HCT116 (cell line): Measurements from ENCODE around the gene HIPK2. TPM values are rescaled to one million over a fixed set of nuclear protein-coding genes. Genes with fewer than 3 reads are reported as not detected.

Source experiments
- ATAC-seq: fragments of 200-7000 bp; cut with Tn5 transposase; 2 replicates; pipeline ENCODE4 v1.9.1; 2020; ENCODE audit warnings: mild to moderate bottlenecking, moderate library complexity
- BruUV-seq: library from RNA; stranded (reverse); fragments of 400-500 nt; replicated peaks from 2 replicates; lab custom pipeline; 2021; lab: Mats Ljungman, UMichigan
- CTCF ChIA-PET: fragments of 300-600 bp; sonication (Branson Sonifier 250); formaldehyde crosslinking; loops from one replicate; lab custom pipeline; 2021; ENCODE audit warnings: antibody characterized with exemption; lab: Charles Lee
- POLR2A ChIA-PET: fragments of 300-600, 350-600 bp; sonication (Branson Sonifier 250); formaldehyde crosslinking; loops from one replicate; lab custom pipeline; 2021; ENCODE audit warnings: antibody characterized with exemption; lab: Charles Lee
- RAD21 ChIA-PET, 2 experiments: fragments of 300-600 bp; sonication (Branson Sonifier 250); formaldehyde crosslinking; loops; one replicate each; lab custom pipeline; 2023; ENCODE audit warnings: low total read pairs in 2 of 2; ENCODE audit not compliant: uncharacterized antibody in 2 of 2, unreplicated experiment in 2 of 2, low non-redundant PET in 1 of 2; lab: Charles Lee
- DNase-seq: peaks from one replicate; pipeline ENCODE4 v3.0.0-alpha.2; 2010; ENCODE audit warnings: low read depth, low spot score
- H2AFZ ChIP-seq: fragments of 200-600 bp; shearing (Covaris generic), sonication (generic); 2 replicates; pipeline ENCODE4 v1.6.1; 2017; ENCODE audit warnings: low read depth, mixed run types, mixed read lengths, antibody characterized with exemption, low read length; ENCODE audit not compliant: poor library complexity, severe bottlenecking
- H3K27ac ChIP-seq: 2 replicates; pipeline ENCODE4 v1.5.1; 2012; ENCODE audit warnings: low read depth, low read length
- H3K27me3 ChIP-seq: fragments of 200-600 bp; sonication (generic); 2 replicates; pipeline ENCODE4 v1.6.1; 2016; ENCODE audit warnings: mixed run types, low read length, mixed read lengths; ENCODE audit not compliant: insufficient read depth
- H3K36me3 ChIP-seq, 2 experiments: fragments of 200-500 bp in 1 of 2; fragments of 200-600 bp in 1 of 2; sonication (Bioruptor generic) in 1 of 2; sonication (generic) in 1 of 2; 2 replicates each; pipeline versions ENCODE4 v1.5.1 to v1.6.1; 2014 to 2016; ENCODE audit warnings: low read length in 2 of 2, inconsistent platforms in 1 of 2, mixed read lengths in 1 of 2, mixed run types in 1 of 2; ENCODE audit not compliant: insufficient read depth in 2 of 2, control insufficient read depth in 1 of 2
- H3K4me1 ChIP-seq, 2 experiments: fragments of 200-600 bp in 1 of 2; sonication (generic) in 1 of 2; 2 replicates each; pipeline versions ENCODE4 v1.5.1 to v1.6.1; 2012 to 2017; ENCODE audit warnings: low read length in 2 of 2, inconsistent platforms in 1 of 2, mild to moderate bottlenecking in 1 of 2, mixed read lengths in 1 of 2, mixed run types in 1 of 2, moderate library complexity in 1 of 2; ENCODE audit not compliant: insufficient read depth in 2 of 2, control insufficient read depth in 1 of 2
- H3K4me2 ChIP-seq: fragments of 200-600 bp; sonication (generic); 2 replicates; pipeline ENCODE4 v1.6.1; 2017; ENCODE audit warnings: mixed run types, low read length, mixed read lengths
- H3K4me3 ChIP-seq, 2 experiments: fragments of 200-600 bp in 1 of 2; sonication (generic) in 1 of 2; replicated peaks in 1 of 2; 2 replicates each; pipeline ENCODE4 v1.5.1; 2011 to 2016; ENCODE audit warnings: low read length in 2 of 2, control low read depth in 1 of 2, low read depth in 1 of 2, mild to moderate bottlenecking in 1 of 2, mixed read lengths in 1 of 2, mixed run types in 1 of 2
- H3K79me2 ChIP-seq: fragments of 200-600 bp; sonication (generic); 2 replicates; pipeline ENCODE4 v1.6.1; 2017; ENCODE audit warnings: mild to moderate bottlenecking, mixed run types, low read length, moderate library complexity, mixed read lengths; ENCODE audit not compliant: insufficient read depth
- H3K9ac ChIP-seq: fragments of 200-600 bp; sonication (generic); 2 replicates; pipeline ENCODE4 v1.6.1; 2016; ENCODE audit warnings: low read length, mixed read lengths
- H3K9me2 ChIP-seq: fragments of 200-600 bp; sonication (generic), shearing (Covaris generic); 2 replicates; pipeline ENCODE4 v1.6.1; 2017; ENCODE audit warnings: mixed run types, mild to moderate bottlenecking, moderate library complexity; ENCODE audit not compliant: insufficient read depth
- H3K9me3 ChIP-seq, 2 experiments: fragments of 200-500 bp in 1 of 2; fragments of 200-600 bp in 1 of 2; sonication (Bioruptor generic) in 1 of 2; sonication (generic) in 1 of 2; 2 replicates each; pipeline ENCODE4 v1.6.1; 2014 to 2017; ENCODE audit warnings: low read length in 2 of 2, mixed read lengths in 2 of 2, inconsistent platforms in 1 of 2, low read depth in 1 of 2, mild to moderate bottlenecking in 1 of 2, mixed run types in 1 of 2, moderate library complexity in 1 of 2; ENCODE audit not compliant: control insufficient read depth in 1 of 2, insufficient read depth in 1 of 2
- H4K20me1 ChIP-seq: fragments of 200-600 bp; sonication (generic), shearing (Covaris generic); 2 replicates; pipeline ENCODE4 v1.6.1; 2017; ENCODE audit warnings: mixed run types, mild to moderate bottlenecking, moderate library complexity; ENCODE audit not compliant: insufficient read depth
- CBX3 ChIP-seq: IDR thresholded peaks from 2 replicates; pipeline ENCODE4 v1.6.1; 2012; ENCODE audit warnings: low read depth
- CEBPB ChIP-seq: IDR thresholded peaks from 2 replicates; pipeline ENCODE4 v1.6.1; 2012; ENCODE audit warnings: low read depth
- EGR1 ChIP-seq: IDR thresholded peaks from 2 replicates; pipeline ENCODE4 v1.6.1; 2012; ENCODE audit warnings: low read depth
- ELF1 ChIP-seq: IDR thresholded peaks from 2 replicates; pipeline ENCODE4 v1.6.1; 2012; ENCODE audit warnings: low read depth, borderline replicate concordance
- EZH2phosphoT487 ChIP-seq: fragments of 200-600 bp; IDR thresholded peaks from 2 replicates; pipeline ENCODE4 v1.6.1; 2018; ENCODE audit warnings: antibody characterized with exemption, borderline replicate concordance
- JUND ChIP-seq: IDR thresholded peaks from 2 replicates; pipeline ENCODE4 v1.6.1; 2012
- POLR2A ChIP-seq: IDR thresholded peaks from 2 replicates; pipeline ENCODE4 v1.7.0; 2011; ENCODE audit warnings: borderline replicate concordance; ENCODE audit not compliant: insufficient read depth, insufficient read length; ENCODE audit errors: extremely low read depth
- POLR2AphosphoS5 ChIP-seq: IDR thresholded peaks from 2 replicates; pipeline ENCODE4 v1.6.1; 2011; ENCODE audit warnings: mild to moderate bottlenecking, low read depth, low read length, moderate library complexity
- RAD21 ChIP-seq: IDR thresholded peaks from 2 replicates; pipeline ENCODE4 v1.6.1; 2012; ENCODE audit warnings: low read depth, mild to moderate bottlenecking
- SIN3A ChIP-seq: IDR thresholded peaks from 2 replicates; pipeline ENCODE4 v1.6.1; 2012; ENCODE audit warnings: low read depth
- SRF ChIP-seq: IDR thresholded peaks from 2 replicates; pipeline ENCODE4 v1.6.1; 2012; ENCODE audit warnings: low read depth
- TCF7L2 ChIP-seq: IDR thresholded peaks from 2 replicates; pipeline ENCODE4 v1.7.0; 2011; ENCODE audit warnings: borderline replicate concordance, inconsistent platforms; ENCODE audit not compliant: insufficient read depth, insufficient read length; ENCODE audit errors: extremely low read depth
- YY1 ChIP-seq: IDR thresholded peaks from 2 replicates; pipeline ENCODE4 v1.6.1; 2011; ENCODE audit warnings: low read length, low read depth, moderate library complexity, mild to moderate bottlenecking; ENCODE audit not compliant: insufficient replicate concordance; ENCODE audit errors: extremely low read depth
- ZFX ChIP-seq: fragments of 450-650 bp; IDR thresholded peaks from 2 replicates; pipeline ENCODE4 v1.6.1; 2017
- intact Hi-C: fragments of 100-400 bp; cut with micrococcal nuclease; formaldehyde crosslinking; loops from 2 replicates; pipeline ENCODE4 v1.10.0; 2022
- total RNA-seq: library from RNA; stranded (reverse); gene quantifications from one replicate; pipeline ENCODE4 v1.2.1, GENCODE V29; 2021; ENCODE audit not compliant: unreplicated experiment
- TF ChIP-seq, protein P1 (sequence below): IDR thresholded peaks from 2 replicates; pipeline ENCODE4 v1.6.1; 2012
- TF ChIP-seq, protein P2 (sequence below): IDR thresholded peaks from 2 replicates; pipeline ENCODE4 v1.6.1; 2011; ENCODE audit warnings: mild to moderate bottlenecking, low read length, moderate library complexity; ENCODE audit not compliant: insufficient replicate concordance; ENCODE audit errors: extremely low read depth
- TF ChIP-seq, protein P3 (sequence below): IDR thresholded peaks from 2 replicates; pipeline ENCODE4 v1.6.1; 2012; ENCODE audit warnings: low read depth
- TF ChIP-seq, protein P4 (sequence below), 3 experiments: fragments of 200-600 bp in 1 of 3; sonication (generic) in 1 of 3; IDR thresholded peaks in 2 of 3; conservative IDR thresholded peaks in 1 of 3; 2 replicates each; pipeline ENCODE4 v1.5.1; 2012 to 2017; ENCODE audit warnings: low read depth in 2 of 3, low read length in 2 of 3, antibody characterized with exemption in 1 of 3, borderline replicate concordance in 1 of 3, control low read depth in 1 of 3, mild to moderate bottlenecking in 1 of 3, mixed read lengths in 1 of 3, mixed run types in 1 of 3, moderate library complexity in 1 of 3; ENCODE audit not compliant: insufficient read depth in 1 of 3
- TF ChIP-seq, protein P5 (sequence below): IDR thresholded peaks from 2 replicates; pipeline ENCODE4 v1.6.1; 2012

Gene HIPK2
- total RNA-seq, 1 experiment from 2014 or later, result 49.5 TPM

DNA sequence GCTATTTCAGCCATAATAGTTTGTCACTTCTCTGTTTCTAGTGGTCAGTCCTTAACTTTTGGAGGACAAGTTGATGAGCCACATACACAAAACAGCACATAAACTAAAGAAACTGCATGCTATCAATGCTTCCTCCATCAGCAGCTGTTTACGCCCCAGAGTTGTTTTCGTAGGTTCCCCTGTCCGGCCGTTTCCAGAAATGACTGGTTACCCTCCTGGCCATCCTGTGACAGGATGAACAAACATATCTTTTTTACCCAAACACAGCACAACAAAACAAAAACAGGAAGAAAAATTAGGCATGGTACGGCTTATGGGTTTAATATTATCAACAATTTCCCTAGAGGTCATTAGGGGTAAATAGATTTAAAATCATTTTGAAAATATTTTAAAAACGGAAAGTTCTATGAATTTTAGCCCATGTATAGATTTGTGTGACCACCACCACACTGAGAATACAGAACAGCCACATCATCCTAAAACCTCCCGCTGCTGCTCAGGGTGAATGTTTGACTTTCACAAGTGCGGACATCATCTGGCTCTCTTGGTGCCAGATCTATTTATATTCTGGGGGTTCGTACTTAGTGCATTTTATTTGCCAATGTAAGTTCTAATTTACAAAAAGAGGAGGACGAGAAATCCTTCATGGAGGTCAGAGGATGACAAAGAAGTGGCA is 74.8 kb downstream of the HIPK2 start:
- H3K4me3 ChIP-seq, result no peak overlapping the region
- intact Hi-C loops, result no loop called here
- ChIA-PET POLR2A (no interaction called here), CTCF (no interaction called here), RAD21 (no interaction called here)
- no peak overlapping the region for H3K27ac ChIP-seq
- H3K4me2 ChIP-seq, result no peak overlapping the region
- H3K79me2 ChIP-seq, result peaks cover 21% of the 10 kb centered on the region; the same call in 1 of the 2 replicates
- peaks cover under 1 to 3% of the 10 kb centered on the region in 2 experiments; a peak in 1 of 4 replicates for H3K36me3 ChIP-seq
- BruUV-seq, result no TSS peak
- H2AFZ ChIP-seq, result no peak overlapping the region
- TF ChIP-seq YY1, result no peak
- TF ChIP-seq, protein P1, sequence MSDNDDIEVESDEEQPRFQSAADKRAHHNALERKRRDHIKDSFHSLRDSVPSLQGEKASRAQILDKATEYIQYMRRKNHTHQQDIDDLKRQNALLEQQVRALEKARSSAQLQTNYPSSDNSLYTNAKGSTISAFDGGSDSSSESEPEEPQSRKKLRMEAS, result no peak
- TF ChIP-seq JUND, result no peak
- no peak for TF ChIP-seq RAD21
- no peak for TF ChIP-seq CBX3
- TF ChIP-seq CEBPB, result no peak
- TF ChIP-seq, protein P2, sequence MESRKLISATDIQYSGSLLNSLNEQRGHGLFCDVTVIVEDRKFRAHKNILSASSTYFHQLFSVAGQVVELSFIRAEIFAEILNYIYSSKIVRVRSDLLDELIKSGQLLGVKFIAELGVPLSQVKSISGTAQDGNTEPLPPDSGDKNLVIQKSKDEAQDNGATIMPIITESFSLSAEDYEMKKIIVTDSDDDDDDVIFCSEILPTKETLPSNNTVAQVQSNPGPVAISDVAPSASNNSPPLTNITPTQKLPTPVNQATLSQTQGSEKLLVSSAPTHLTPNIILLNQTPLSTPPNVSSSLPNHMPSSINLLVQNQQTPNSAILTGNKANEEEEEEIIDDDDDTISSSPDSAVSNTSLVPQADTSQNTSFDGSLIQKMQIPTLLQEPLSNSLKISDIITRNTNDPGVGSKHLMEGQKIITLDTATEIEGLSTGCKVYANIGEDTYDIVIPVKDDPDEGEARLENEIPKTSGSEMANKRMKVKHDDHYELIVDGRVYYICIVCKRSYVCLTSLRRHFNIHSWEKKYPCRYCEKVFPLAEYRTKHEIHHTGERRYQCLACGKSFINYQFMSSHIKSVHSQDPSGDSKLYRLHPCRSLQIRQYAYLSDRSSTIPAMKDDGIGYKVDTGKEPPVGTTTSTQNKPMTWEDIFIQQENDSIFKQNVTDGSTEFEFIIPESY, result no peak
- TF ChIP-seq EGR1, result no peak
- no peak for TF ChIP-seq SIN3A
- TF ChIP-seq TCF7L2, result no peak
- no peak for TF ChIP-seq SRF
- no peak for TF ChIP-seq ELF1
- TF ChIP-seq, protein P3, sequence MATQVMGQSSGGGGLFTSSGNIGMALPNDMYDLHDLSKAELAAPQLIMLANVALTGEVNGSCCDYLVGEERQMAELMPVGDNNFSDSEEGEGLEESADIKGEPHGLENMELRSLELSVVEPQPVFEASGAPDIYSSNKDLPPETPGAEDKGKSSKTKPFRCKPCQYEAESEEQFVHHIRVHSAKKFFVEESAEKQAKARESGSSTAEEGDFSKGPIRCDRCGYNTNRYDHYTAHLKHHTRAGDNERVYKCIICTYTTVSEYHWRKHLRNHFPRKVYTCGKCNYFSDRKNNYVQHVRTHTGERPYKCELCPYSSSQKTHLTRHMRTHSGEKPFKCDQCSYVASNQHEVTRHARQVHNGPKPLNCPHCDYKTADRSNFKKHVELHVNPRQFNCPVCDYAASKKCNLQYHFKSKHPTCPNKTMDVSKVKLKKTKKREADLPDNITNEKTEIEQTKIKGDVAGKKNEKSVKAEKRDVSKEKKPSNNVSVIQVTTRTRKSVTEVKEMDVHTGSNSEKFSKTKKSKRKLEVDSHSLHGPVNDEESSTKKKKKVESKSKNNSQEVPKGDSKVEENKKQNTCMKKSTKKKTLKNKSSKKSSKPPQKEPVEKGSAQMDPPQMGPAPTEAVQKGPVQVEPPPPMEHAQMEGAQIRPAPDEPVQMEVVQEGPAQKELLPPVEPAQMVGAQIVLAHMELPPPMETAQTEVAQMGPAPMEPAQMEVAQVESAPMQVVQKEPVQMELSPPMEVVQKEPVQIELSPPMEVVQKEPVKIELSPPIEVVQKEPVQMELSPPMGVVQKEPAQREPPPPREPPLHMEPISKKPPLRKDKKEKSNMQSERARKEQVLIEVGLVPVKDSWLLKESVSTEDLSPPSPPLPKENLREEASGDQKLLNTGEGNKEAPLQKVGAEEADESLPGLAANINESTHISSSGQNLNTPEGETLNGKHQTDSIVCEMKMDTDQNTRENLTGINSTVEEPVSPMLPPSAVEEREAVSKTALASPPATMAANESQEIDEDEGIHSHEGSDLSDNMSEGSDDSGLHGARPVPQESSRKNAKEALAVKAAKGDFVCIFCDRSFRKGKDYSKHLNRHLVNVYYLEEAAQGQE, result no peak
- no peak for TF ChIP-seq POLR2AphosphoS5
- TF ChIP-seq, protein P4, sequence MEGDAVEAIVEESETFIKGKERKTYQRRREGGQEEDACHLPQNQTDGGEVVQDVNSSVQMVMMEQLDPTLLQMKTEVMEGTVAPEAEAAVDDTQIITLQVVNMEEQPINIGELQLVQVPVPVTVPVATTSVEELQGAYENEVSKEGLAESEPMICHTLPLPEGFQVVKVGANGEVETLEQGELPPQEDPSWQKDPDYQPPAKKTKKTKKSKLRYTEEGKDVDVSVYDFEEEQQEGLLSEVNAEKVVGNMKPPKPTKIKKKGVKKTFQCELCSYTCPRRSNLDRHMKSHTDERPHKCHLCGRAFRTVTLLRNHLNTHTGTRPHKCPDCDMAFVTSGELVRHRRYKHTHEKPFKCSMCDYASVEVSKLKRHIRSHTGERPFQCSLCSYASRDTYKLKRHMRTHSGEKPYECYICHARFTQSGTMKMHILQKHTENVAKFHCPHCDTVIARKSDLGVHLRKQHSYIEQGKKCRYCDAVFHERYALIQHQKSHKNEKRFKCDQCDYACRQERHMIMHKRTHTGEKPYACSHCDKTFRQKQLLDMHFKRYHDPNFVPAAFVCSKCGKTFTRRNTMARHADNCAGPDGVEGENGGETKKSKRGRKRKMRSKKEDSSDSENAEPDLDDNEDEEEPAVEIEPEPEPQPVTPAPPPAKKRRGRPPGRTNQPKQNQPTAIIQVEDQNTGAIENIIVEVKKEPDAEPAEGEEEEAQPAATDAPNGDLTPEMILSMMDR (IDR thresholded peaks at IDR 0.05 in 2 of 3, conservative IDR thresholded peaks at IDR 0.05 in 1 of 3; ENCODE audit: borderline replicate concordance in 1 of 3, insufficient read depth in 1 of 3, low read depth in 2 of 3, low read length in 2 of 3), result no peak
- no peak for TF ChIP-seq ZFX
- TF ChIP-seq, protein P5, sequence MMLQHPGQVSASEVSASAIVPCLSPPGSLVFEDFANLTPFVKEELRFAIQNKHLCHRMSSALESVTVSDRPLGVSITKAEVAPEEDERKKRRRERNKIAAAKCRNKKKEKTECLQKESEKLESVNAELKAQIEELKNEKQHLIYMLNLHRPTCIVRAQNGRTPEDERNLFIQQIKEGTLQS, result no peak
- no peak for TF ChIP-seq EZH2phosphoT487
- no peak for TF ChIP-seq POLR2A
- ATAC-seq, result no peak
- no peaks in the 10 kb centered on the region for H3K27me3 ChIP-seq
- H3K9me2 ChIP-seq, result no peaks in the 10 kb centered on the region
- H3K4me1 ChIP-seq, result 0 out of 4 replicates have a peak, but pooled peaks cover 0 to 4% of the 10 kb centered on the region in 2 experiments
- H3K9ac ChIP-seq, result no peak overlapping the region
- DNase-seq, result no peak
- no peaks in the 10 kb centered on the region for H4K20me1 ChIP-seq
- H3K9me3 ChIP-seq, result no peaks in the 10 kb centered on the region
